ENCODE data around the gene CSTPP1. TPM values are rescaled to one million over a fixed set of nuclear protein-coding genes. Genes with fewer than 3 reads are reported as not detected.

The CSTPP1 gene
- polyA plus RNA-seq, 1 donor from 2014 or later, result 46.4 TPM

GRCh38 chr11:47005441-47005840, 68.9 kb downstream of the CSTPP1 start:
- no peaks in the 10 kb centered on the region for H3K9me3 ChIP-seq (ENCODE audit: low read length)
- no peaks in the 10 kb centered on the region for H3K9me2 ChIP-seq (ENCODE audit: insufficient read depth, low read length)
- no peaks in the 10 kb centered on the region for H3K79me2 ChIP-seq (replicated peaks; ENCODE audit: insufficient read depth, low read length)
- no peak overlapping the region for H3K27ac ChIP-seq (ENCODE audit: low read length)
- H3K36me3 ChIP-seq (ENCODE audit: insufficient read depth, low read length), result no peaks in the 10 kb centered on the region
- H2AFZ ChIP-seq (ENCODE audit: low read depth, low read length), result no peak overlapping the region
- no peak for TF ChIP-seq RAD21 (conservative IDR thresholded peaks at IDR 0.05)
- TF ChIP-seq REST (IDR thresholded peaks at IDR 0.05; ENCODE audit: borderline replicate concordance), result no peak
- TF ChIP-seq TAF1 (IDR thresholded peaks at IDR 0.05; ENCODE audit: low read depth), result no peak
- TF ChIP-seq POLR2AphosphoS5 (IDR thresholded peaks at IDR 0.05), result no peak
- no peak for TF ChIP-seq CTCF (IDR thresholded peaks at IDR 0.05; ENCODE audit: poor library complexity, severe bottlenecking)
- no peak for TF ChIP-seq EZH2 (IDR thresholded peaks at IDR 0.05; ENCODE audit: borderline replicate concordance, insufficient read depth, low read length, poor library complexity, severe bottlenecking)
- TF ChIP-seq SMC3 (conservative IDR thresholded peaks at IDR 0.05; ENCODE audit: poor library complexity), result no peak
- no peak for TF ChIP-seq MXI1 (conservative IDR thresholded peaks at IDR 0.05; ENCODE audit: poor library complexity, severe bottlenecking)
- H4K20me1 ChIP-seq (ENCODE audit: insufficient read depth), result no peaks in the 10 kb centered on the region
- no peaks in the 10 kb centered on the region for H3F3A ChIP-seq (ENCODE audit: insufficient read depth, low read length, poor library complexity, severe bottlenecking)
- no peaks in the 10 kb centered on the region for H3K27me3 ChIP-seq (ENCODE audit: insufficient read depth, low read depth, low read length)
- no peak overlapping the region for H3K4me2 ChIP-seq (ENCODE audit: low read length)
- H3K9ac ChIP-seq (ENCODE audit: low read length), result no peak overlapping the region
- no peak overlapping the region for H3K4me3 ChIP-seq (ENCODE audit: low read length)

GRCh38 chr11:47007579-47007978, 71.0 kb downstream of the CSTPP1 start:
- no peak for TF ChIP-seq RAD21 (conservative IDR thresholded peaks at IDR 0.05)
- no peak for TF ChIP-seq SMC3 (conservative IDR thresholded peaks at IDR 0.05; ENCODE audit: poor library complexity)
- no peak for TF ChIP-seq EP300 (conservative IDR thresholded peaks at IDR 0.05; ENCODE audit: poor library complexity, severe bottlenecking)
- no peaks in the 10 kb centered on the region for H3K79me2 ChIP-seq (replicated peaks; ENCODE audit: insufficient read depth, low read length)
- H3K36me3 ChIP-seq (ENCODE audit: insufficient read depth, low read length), result no peaks in the 10 kb centered on the region
- H3K27ac ChIP-seq (ENCODE audit: low read length), result no peak overlapping the region
- no peaks in the 10 kb centered on the region for H4K20me1 ChIP-seq (ENCODE audit: insufficient read depth)
- H3K9me2 ChIP-seq (ENCODE audit: insufficient read depth, low read length), result no peaks in the 10 kb centered on the region
- no peaks in the 10 kb centered on the region for H3K27me3 ChIP-seq (ENCODE audit: insufficient read depth, low read depth, low read length)
- H3K4me3 ChIP-seq (ENCODE audit: low read length), result no peak overlapping the region
- no peak overlapping the region for H2AFZ ChIP-seq (ENCODE audit: low read depth, low read length)
- no peaks in the 10 kb centered on the region for H3K9me3 ChIP-seq (ENCODE audit: low read length)
- H3F3A ChIP-seq (ENCODE audit: insufficient read depth, low read length, poor library complexity, severe bottlenecking), result no peaks in the 10 kb centered on the region
- no peak overlapping the region for H3K9ac ChIP-seq (ENCODE audit: low read length)
- no peak overlapping the region for H3K4me2 ChIP-seq (ENCODE audit: low read length)

- no peaks in the 10 kb centered on the region for H3K9me3 ChIP-seq (ENCODE audit: low read length)
- no peaks in the 10 kb centered on the region for H3K79me2 ChIP-seq (replicated peaks; ENCODE audit: insufficient read depth, low read length)
- H3F3A ChIP-seq (ENCODE audit: insufficient read depth, low read length, poor library complexity, severe bottlenecking), result no peaks in the 10 kb centered on the region
- no peaks in the 10 kb centered on the region for H3K9me2 ChIP-seq (ENCODE audit: insufficient read depth, low read length)
- no peak overlapping the region for H3K4me3 ChIP-seq (ENCODE audit: low read length)
- H3K4me2 ChIP-seq (ENCODE audit: low read length), result no peak overlapping the region
- H2AFZ ChIP-seq (ENCODE audit: low read depth, low read length), result no peak overlapping the region
- no peak overlapping the region for H3K27ac ChIP-seq (ENCODE audit: low read length)
- no peaks in the 10 kb centered on the region for H4K20me1 ChIP-seq (ENCODE audit: insufficient read depth)
- TF ChIP-seq EZH2 (IDR thresholded peaks at IDR 0.05; ENCODE audit: borderline replicate concordance, insufficient read depth, low read length, poor library complexity, severe bottlenecking) (no peak), SMC3 (conservative IDR thresholded peaks at IDR 0.05; ENCODE audit: poor library complexity) (no peak)
- H3K27me3 ChIP-seq (ENCODE audit: insufficient read depth, low read depth, low read length), result no peaks in the 10 kb centered on the region
- no peak overlapping the region for H3K9ac ChIP-seq (ENCODE audit: low read length)
- H3K36me3 ChIP-seq (ENCODE audit: insufficient read depth, low read length), result no peaks in the 10 kb centered on the region
Observed at GRCh38 chr11:47010179-47010578, 73.6 kb downstream of the CSTPP1 start.
